ENCODE results near the gene SCYL3.

SCYL3 gene, protein sequence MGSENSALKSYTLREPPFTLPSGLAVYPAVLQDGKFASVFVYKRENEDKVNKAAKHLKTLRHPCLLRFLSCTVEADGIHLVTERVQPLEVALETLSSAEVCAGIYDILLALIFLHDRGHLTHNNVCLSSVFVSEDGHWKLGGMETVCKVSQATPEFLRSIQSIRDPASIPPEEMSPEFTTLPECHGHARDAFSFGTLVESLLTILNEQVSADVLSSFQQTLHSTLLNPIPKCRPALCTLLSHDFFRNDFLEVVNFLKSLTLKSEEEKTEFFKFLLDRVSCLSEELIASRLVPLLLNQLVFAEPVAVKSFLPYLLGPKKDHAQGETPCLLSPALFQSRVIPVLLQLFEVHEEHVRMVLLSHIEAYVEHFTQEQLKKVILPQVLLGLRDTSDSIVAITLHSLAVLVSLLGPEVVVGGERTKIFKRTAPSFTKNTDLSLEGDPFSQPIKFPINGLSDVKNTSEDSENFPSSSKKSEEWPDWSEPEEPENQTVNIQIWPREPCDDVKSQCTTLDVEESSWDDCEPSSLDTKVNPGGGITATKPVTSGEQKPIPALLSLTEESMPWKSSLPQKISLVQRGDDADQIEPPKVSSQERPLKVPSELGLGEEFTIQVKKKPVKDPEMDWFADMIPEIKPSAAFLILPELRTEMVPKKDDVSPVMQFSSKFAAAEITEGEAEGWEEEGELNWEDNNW

DNA sequence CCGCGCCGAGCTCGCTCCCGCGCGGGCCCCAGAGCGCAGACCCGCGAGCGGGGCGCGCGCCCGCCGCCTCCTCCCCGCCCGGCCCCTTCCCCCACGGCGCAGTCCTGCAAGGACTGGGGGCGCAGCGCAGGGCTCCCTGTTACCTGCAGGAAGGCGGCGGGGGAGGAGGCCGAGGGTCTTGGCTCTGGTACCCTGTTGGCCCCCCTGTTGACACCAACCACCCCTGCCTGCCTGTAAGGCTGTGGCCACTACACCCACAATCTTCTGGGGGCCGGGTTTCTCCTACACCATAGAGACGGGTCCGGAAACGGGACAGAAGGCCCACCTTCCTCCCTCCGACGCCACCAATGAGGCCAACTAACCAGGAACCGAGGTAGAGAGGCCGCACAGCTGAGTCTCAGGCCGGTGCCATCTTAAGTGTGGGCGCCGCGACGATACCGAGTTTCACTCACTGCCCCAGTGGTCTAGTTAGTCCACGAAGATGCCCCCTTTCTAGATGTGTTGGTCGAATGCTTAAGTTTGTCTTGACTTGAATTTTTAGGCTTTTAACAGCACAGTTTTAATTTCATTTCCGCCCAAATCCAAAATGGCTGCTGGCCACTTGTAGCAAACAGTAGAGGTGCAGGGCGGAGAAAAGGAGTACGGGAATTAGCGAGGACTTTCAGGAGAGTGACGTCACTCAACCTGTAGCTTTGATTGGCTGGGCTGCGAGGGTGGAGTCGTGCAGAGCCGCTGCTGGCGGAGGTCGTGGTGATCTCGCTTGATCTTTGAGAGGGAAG is at the start of gene SCYL3:
TSS of gene SCYL3 (minus strand) at position 252 of the 779 bp plus-strand sequence. CDS start 5,056 bp downstream, outside the sequence.
- H3K36me3 ChIP-seq: no peaks in the 10 kb centered on the region
- peak within 1 kb of the TSS; percentile 97 for H3K27ac ChIP-seq
- TF ChIP-seq Cebpa-rat (IDR thresholded peaks at IDR 0.05): no peak
- peaks cover 4% of the 10 kb centered on the region; the same call in 1 of the 2 replicates for H4K20me1 ChIP-seq
- H3K9ac ChIP-seq: peak within 1 kb of the TSS; percentile 93
- peak within 1 kb of the TSS; percentile 86 for H3K4me2 ChIP-seq
- peaks cover 24% of the 10 kb centered on the region for H3K4me1 ChIP-seq
- H3K9me3 ChIP-seq: no peaks in the 10 kb centered on the region
- H3K4me3 ChIP-seq: peak within 1 kb of the TSS; percentile 91
- no peaks in the 10 kb centered on the region for H3K27me3 ChIP-seq

DNA sequence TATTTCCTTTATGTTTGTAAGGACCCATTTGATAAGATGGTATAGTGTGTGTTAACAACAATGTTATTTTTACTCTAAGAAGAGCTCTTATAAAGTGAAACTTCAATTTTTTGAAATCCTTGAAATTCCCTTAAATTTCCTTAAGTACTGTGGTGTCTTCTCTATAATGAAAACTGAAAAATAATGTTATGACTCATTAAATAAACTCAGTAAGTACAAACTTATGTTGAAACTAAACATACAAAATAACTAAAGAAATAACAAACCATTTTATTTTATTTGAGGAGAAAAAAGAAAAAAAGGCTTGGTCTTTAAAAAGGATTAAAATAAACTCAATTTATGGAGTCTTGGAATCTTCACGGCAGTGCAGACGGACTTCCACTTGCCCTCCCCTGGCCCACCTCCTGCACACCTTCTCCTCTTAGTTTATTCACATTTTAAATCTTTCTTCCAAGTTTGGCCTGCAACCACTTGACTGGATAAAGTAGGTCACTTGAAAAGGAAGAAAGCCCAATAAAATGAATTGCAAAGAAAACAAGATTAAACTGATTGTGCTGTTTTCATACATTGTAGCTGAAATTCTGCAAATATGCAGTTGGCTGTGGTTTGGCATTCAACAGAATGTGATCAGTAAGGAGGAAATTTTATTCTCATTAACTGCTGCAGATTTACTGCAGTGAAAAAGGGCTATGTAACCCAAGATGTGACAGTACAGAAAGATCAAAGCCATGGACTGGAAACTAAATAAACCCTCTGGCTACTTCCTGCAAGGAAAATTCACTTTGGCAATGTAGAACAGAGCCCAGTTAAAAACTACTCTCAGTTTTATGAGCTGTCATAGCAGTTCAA is 48.5 kb upstream of the SCYL3 start:
- Histone ChIP-seq H3K36me3 (peaks cover 9% of the 10 kb centered on the region; the same call in 1 of the 2 replicates), H3K4me2 (no peak overlapping the region), H3K9ac (no peak overlapping the region), H3K4me1 (no peaks in the 10 kb centered on the region), H4K20me1 (no peaks in the 10 kb centered on the region), H3K9me3 (no peaks in the 10 kb centered on the region), H3K27me3 (no peaks in the 10 kb centered on the region), H3K27ac (no peak overlapping the region), H3K4me3 (no peak overlapping the region)
- no peak for TF ChIP-seq Cebpa-rat (IDR thresholded peaks at IDR 0.05)

DNA sequence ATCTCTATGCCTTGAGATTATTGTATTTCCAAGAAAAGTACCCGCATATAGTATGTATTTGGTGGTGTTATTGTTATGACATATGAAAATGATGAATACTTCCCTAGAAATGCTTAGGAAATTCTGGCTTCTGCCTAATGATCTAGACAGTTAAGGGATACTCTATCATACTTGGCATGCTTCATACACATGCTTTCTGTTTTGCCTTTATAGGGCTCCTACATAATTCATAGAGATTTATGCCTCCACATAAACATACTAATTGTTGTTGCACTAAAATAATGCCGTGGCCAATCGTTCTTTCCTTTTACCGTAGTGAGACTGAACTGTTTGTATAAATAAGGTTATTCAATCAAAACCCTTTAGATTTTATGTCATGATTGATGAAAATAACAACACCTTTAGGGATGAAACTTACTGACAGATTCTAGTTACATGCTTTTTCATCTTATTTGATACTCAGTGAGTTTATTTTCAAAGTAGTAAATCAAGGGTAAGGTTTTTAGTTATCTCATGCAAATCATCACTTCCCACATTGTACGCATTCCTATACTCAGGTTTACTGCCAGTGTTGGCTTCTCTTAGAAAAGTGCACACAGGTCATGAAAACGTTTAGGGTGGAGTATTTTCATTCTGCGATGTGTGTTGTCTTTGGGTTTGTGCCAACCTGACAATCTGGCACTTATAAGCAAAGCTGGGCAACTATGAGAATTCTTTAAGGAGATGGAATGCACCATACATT is 40.5 kb upstream of the SCYL3 start:
- no peaks in the 10 kb centered on the region for H3K36me3 ChIP-seq
- no peak overlapping the region for H3K4me3 ChIP-seq
- no peak overlapping the region for H3K4me2 ChIP-seq
- H3K27me3 ChIP-seq: no peaks in the 10 kb centered on the region
- no peaks in the 10 kb centered on the region for H4K20me1 ChIP-seq
- no peak overlapping the region for H3K27ac ChIP-seq
- H3K9me3 ChIP-seq: no peaks in the 10 kb centered on the region
- H3K9ac ChIP-seq: no peak overlapping the region
- no peaks in the 10 kb centered on the region for H3K4me1 ChIP-seq
- no peak for TF ChIP-seq Cebpa-rat (IDR thresholded peaks at IDR 0.05)

DNA sequence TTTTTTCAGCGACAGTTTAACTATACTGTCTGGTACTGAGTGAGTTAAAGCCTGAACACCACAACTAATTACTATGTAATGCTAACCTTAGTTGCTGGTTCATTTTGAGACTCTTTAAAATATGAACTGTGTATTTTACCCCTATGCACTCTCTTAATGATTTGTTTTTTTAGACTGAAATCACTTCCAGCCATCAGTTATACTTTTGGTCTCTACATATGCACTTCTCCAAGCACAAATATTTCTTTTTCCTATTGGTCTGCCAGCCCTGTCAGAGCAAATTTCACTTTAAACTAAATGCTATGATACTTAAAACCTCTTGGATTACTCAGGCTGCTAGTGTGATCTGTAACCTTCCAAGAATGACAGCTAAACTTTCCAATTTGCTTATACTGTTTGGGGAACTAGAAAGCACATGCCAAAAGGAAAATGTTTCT is 38.1 kb upstream of the SCYL3 start:
- no peaks in the 10 kb centered on the region for H3K36me3 ChIP-seq
- no peaks in the 10 kb centered on the region for H3K27me3 ChIP-seq
- no peak overlapping the region for H3K27ac ChIP-seq
- H4K20me1 ChIP-seq: no peaks in the 10 kb centered on the region
- no peak overlapping the region for H3K4me3 ChIP-seq
- no peaks in the 10 kb centered on the region for H3K4me1 ChIP-seq
- no peak for TF ChIP-seq Cebpa-rat (IDR thresholded peaks at IDR 0.05)
- H3K4me2 ChIP-seq: no peak overlapping the region
- H3K9me3 ChIP-seq: no peaks in the 10 kb centered on the region
- no peak overlapping the region for H3K9ac ChIP-seq

DNA sequence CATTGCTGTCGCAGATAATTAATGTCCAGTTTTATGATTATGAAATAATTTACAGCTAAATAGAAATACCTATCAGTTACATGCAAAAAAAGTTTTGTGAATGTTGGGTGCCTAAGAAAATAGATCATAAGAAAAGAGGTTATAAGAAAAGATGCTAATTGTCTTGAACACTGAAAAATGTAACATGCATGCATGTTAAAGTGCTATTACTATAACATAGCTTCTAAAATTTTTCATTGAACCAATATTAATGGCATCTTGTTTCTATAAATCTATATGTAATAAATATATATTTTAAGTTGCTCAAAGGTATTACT is 35.5 kb upstream of the SCYL3 start:
- Histone ChIP-seq H4K20me1 (no peaks in the 10 kb centered on the region), H3K27ac (no peak overlapping the region), H3K9ac (no peak overlapping the region), H3K27me3 (no peaks in the 10 kb centered on the region), H3K36me3 (no peaks in the 10 kb centered on the region), H3K4me2 (no peak overlapping the region), H3K4me1 (no peaks in the 10 kb centered on the region), H3K9me3 (no peaks in the 10 kb centered on the region), H3K4me3 (no peak overlapping the region)
- TF ChIP-seq Cebpa-rat (IDR thresholded peaks at IDR 0.05): no peak

DNA sequence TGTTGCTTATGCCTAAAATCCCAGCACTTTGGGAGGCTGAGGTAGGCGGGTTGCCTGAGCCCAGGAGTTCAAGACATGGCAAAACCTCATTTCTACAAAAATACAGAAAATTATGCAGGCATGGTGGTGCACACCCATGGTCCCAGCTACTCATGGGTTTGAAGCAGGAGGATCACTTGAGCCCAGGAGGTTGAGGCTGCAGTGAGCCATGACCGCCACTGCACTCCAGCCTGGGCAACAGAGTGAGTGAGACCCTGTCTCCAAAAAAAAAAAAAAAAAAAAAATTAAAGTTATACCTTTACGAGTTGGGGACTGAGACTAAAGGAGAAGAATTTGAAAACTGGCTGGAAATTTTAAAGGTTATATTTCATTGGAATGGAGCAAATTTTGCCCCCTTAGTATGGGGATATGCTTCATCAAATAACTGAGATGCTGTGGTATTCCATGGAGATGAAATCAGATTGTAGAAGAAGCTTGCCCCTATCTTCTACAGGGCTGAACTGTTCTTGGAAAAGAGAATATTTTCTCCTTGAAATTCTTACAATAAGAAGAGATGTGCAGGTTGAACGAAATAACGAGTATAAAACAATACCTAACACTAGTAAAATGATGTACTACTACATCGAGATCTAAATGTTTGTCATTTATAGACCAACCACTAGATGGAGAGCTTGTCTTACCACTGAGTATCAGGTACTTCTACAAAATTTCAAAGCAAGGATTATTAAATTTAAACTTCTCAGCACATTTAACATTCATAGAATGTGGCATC is 34.9 kb upstream of the SCYL3 start:
- H4K20me1 ChIP-seq: no peaks in the 10 kb centered on the region
- H3K27me3 ChIP-seq: no peaks in the 10 kb centered on the region
- TF ChIP-seq Cebpa-rat (IDR thresholded peaks at IDR 0.05): no peak
- H3K27ac ChIP-seq: no peak overlapping the region
- H3K9ac ChIP-seq: no peak overlapping the region
- no peaks in the 10 kb centered on the region for H3K36me3 ChIP-seq
- H3K4me1 ChIP-seq: no peaks in the 10 kb centered on the region
- H3K4me2 ChIP-seq: no peak overlapping the region
- H3K4me3 ChIP-seq: no peak overlapping the region
- H3K9me3 ChIP-seq: no peaks in the 10 kb centered on the region

DNA sequence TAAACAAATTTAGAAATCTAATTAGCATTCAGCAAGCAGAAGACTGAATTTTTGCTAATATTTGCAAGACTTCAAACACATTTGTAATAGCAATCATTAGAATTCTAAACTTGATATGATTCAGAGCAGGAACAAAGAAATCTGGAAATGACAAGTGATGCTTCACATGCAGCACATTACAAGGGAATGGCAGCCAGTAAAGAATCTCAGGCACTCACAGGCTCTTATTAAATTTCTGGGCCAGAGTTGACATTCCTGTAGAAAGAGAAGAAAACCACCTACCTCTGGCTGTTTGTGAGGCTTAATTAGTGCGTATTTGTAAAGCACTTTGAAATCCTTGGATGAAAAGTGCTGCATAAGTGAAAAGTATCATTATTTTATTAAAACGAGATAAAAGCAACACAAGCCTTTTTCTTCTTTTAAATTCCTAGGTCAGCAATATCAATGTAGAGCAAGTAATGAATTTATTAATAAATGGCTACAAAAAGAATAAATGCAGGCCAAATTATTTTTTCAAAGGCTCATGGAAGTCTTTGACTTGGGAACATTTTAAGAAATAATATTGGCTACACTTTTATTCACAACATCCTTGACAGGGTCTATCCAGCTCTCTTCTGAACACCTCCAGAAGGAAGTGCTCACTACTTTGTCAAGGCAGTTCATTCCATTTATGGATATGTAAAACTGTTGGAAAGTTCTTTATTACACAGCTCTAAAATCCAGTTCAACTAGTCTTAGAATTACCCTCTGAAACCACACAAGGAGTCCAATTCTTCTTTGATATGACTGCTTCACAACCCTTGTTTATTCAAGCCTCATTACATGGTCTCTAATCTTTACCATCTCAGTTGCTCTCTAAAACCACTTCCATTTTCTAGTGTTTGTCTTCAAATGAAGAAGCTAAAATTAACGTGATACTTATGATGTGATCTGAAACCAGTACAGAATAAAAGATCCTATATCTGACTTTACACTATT is 32.1 kb upstream of the SCYL3 start:
- Histone ChIP-seq H3K4me3 (no peak overlapping the region), H3K27ac (no peak overlapping the region), H3K9me3 (no peaks in the 10 kb centered on the region), H3K27me3 (no peaks in the 10 kb centered on the region), H4K20me1 (no peaks in the 10 kb centered on the region), H3K4me2 (no peak overlapping the region), H3K36me3 (no peaks in the 10 kb centered on the region), H3K4me1 (no peaks in the 10 kb centered on the region), H3K9ac (no peak overlapping the region)
- TF ChIP-seq Cebpa-rat (IDR thresholded peaks at IDR 0.05): no peak

Data from BLaER1 (cell line).